ENCODE results near the gene SMIM31.

- no peak for TF ChIP-seq BHLHE40 (IDR thresholded peaks at IDR 0.05; ENCODE audit: borderline replicate concordance)
- no peak for TF ChIP-seq HDGF (IDR thresholded peaks at IDR 0.05; ENCODE audit: borderline replicate concordance)
- no peak for TF ChIP-seq SUZ12 (IDR thresholded peaks at IDR 0.05)
- no peak for TF ChIP-seq SP1 (IDR thresholded peaks at IDR 0.05)
- TF ChIP-seq FOXK2 (IDR thresholded peaks at IDR 0.05) = no peak
- TF ChIP-seq ZNF384 (IDR thresholded peaks at IDR 0.05) = no peak
- no peak for TF ChIP-seq FOXA1 (IDR thresholded peaks at IDR 0.05)
- TF ChIP-seq PKNOX1 (IDR thresholded peaks at IDR 0.05) = no peak
- TF ChIP-seq FOXM1 (IDR thresholded peaks at IDR 0.05; ENCODE audit: borderline replicate concordance) = no peak
- TF ChIP-seq TARDBP (IDR thresholded peaks at IDR 0.05) = no peak
Observed at GRCh38 chr4:164755432-164755831, 1.5 kb downstream of the SMIM31 start.

Data from HEK293T (cell line).